Measurements from ENCODE around the gene EHBP1.

Gene EHBP1

DNA sequence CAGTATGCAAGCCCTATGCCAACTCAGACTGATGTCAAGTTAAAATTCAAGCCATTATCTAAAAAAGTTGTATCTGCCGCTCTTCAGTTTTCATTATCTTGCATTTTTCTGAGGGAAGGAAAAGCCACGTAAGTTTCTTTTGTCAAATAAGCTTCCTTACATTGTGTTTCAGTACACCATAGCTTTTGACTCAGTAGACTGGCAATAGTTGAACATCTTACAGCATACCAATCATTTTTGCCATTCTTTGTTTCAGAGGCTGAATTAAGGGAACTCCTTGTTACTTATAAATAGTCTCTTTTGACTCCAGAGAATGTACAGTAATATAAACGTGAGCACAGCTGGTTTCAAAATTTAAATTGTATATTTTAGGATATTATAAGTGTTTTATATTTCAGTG is 120.6 kb downstream of the EHBP1 start:
- no peak for DNase-seq

DNA sequence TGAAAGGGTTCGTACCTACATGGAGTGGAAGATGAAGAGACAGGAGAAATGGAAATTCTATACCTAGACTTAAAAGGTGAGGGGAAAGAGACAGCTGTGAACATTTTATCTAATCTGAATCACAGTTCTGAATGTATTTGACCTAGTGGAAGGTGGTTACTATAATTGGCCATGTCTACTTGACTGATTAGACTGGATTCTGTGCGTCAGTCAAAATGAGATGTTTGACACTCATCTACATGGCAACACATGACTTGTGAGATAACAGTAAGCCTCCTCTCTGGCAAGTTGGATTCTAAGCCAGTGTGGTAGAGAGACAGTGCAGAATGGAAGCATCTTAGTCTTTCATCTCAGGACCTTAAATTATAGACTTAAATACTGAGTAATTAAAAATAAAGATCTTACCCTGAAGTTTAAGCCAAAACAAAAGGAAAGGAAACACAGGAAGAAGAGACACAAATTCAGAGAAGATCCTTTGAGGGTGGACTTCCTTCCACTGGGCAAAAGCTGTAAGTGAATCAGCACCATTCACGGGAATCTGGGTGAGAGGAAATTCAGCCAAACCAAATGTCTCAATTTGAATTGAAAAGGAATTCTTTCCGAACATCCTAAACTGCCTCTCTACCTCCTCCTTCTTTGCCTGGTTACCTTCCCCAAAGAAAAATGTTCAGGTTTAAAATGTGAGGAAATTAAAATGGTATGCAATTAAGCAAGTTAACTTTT is 121.6 kb downstream of the EHBP1 start:
- no peak for DNase-seq

DNA sequence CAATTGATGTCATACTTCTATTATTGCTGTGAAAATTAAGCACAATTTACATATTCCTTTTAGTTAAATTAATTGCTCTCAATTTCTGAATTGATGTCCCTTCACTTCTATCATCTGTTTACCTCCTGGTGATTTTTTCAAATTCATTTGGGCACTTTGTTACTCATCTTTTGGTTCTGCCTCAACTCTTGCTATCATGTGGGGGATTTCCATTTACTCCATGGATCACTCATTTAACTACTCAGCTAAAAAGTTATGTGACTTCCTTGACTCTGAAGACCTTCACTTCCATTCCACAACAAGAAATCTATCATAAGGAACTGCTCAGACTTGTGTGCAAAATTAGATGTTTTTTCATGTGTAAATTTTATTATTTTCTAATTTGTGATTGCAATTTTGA is 126.2 kb downstream of the EHBP1 start:
- DNase-seq: no peak

DNA sequence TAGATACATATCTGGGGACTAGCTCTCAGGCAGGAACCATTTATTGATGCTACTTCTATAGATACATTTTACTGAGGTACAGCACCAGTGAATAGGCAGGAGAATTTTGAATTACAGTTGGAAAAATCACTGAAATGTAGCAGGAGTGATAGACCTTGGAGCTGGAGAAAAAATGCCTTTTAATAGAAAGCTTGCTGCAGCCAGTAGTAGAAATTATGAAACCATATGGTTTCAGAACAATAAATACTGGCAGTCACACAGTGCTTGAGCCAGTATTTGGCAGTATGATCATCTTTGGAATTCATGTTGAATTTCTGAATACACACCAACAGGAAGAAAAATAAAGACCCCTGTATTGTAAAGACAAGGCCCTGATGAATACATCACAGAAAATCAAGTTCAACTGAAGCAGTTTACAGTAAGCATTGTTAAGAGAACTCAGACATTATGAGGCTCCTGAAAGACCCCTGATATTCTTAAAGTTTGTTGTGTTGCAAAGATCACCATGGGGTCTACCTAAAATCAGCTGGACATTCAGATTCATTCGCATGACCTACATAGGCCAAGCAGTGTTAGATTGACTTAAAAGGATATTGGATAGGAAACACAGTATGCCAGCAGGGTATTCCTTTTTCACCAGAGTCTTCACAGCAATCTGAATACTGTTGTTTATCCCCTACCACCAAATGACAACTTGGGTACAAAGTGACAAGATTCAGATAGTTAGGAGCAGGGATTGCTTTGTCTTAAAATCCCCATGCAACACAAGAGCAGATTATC is 139.0 kb downstream of the EHBP1 start:
- DNase-seq: no peak

DNA sequence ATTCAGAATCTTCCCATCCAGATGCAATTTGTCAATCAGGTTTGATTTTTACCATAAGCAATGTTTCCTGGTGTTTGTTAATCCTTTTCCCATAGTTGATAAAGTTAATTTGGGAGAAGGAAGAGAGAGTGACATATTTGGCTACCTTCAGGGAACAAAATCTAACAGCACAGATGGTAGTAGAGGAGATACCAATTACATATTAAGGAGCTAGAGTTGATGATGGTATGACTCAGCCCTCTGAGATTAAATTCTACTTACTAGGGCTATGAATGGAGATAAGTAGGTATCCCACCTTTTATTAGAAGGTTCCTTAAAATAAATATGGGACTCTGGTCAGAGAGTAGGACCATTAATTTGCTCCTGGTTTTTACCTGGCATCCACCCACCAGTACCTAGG is 139.7 kb downstream of the EHBP1 start:
- no peak for DNase-seq

DNA sequence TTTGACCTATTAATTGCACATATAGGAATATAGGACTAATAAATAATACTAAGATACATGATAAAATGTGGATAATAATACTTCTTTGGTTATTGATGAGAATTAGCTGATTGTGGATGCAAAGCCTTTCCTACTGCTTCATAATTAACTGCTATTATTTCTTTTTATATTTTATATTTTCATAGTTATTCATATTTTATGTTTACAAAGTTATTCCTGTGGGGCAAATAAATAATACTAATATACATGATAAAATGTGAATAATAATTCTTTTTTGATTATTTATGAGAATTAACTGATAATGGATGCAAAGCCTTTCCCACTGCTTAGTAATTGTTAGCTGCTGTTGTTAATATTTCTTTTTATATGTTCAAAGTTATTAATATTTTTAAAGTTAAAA is 146.7 kb downstream of the EHBP1 start:
- no peak for DNase-seq

DNA sequence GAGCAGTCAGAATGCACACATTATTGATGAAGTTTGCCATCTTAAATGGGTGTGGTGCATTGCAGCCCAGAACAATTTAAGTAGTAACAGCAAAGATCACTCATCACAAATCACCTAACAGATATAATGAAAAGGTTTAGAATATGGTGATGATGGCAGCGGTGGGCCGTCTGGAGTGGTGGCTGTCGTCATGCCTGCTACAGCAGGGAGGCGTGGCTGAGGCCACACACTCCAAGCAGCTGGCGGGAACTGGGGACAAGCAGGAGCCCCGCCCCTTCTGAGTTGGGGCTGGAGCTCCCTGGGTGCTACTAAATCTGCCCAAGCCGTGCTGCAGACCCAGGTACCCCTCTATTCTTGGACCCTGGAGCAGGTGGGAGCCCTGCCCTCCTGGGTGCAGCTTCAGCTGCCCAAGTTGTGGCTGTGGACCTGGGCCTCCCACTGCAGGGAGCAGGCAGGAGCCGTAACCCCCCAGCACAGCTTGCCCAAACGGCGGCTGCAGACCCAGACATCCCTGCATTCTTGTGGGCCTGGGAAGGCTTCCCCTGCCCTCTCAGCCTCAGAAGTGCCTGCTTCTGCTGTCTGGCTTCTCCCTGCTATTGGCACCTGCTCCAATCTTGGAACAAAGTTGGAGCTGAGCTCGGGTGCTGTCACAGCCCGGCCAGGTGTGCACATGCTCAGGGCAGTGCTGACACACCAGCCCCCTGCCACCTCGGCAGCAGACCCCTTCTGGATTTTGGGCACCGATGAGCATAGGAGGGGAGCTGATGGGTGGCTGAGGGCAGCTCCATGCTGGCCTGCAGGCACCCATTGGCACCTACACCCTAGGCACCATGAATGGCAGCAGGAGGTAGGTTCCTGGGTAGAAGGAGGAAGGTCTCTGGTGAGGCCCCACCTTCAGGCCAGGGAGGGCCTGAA is 149.3 kb downstream of the EHBP1 start:
- no peak for DNase-seq

DNA sequence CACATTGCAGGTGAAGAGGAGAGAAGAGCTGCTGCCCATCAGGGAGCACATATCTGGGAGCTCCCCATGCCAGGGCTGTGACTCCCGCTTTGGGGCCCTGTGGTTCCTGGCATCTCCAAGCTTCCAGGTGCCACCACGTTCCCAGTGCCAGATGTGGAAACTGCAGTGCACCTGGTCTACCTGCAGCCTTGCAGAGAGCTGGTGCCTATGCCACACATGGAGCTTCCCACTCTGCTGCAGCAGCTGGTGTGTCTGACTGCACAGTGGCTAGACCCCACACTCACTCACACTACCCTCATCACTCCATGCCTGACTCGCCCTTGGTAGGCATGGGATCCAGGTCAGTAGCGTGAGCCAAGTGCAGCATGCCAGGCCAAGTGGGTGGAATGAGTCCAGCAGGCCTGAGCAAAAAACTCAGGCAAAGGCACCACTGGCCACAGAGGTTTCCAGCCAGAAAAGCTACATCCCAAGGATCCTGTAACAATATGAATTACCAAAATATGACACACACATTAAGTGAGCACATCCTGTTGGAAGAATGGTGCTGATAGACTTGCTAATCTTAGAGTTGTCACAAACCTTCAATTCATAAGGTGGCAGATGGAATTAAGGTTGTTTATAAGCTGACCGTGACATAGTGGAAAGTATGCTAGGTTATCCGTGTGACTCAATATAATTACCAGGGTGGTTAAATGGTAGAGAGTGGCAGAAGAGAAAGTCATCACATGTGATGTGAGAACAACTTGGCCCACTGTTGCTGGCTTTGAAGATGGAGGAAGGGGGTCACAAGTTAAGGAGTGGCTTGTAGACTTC is 150.9 kb downstream of the EHBP1 start:
- no peak for DNase-seq

DNA sequence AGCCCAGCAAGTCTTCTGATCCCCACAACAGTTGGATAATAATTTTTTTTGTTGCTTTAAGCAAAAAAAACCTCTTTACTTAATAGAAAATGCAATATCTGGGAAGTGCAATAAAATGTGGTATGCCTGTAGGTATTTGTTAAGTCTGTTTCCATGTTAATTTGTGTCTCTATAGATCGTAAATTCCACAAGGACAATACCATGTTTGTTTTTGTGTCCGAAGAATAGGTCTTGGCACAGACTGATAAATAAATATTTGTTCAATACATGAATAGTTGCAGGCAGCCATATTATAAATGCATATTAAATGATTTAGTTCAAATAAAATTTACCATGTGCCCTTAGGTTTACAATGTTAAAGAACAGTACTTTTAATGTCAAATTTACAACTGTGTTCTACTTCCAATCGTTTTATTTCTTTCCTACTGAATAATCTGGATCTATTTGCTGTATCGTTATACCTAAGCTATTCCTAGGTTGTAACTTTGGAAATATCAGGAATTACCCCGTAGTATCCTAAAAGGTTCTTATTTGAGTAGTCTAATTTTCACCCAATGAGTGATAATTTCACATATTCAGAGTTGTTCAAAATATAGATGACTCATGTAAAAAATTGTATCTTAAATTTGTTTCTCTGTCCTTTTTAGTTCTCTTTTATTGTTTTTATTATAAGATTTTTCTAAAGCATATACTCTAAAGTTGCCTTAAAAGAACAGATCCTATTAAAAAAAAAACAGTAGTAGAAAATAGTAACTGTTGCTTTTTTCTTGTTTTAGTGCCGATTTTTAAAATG is 151.8 kb downstream of the EHBP1 start:
- DNase-seq: no peak

DNA sequence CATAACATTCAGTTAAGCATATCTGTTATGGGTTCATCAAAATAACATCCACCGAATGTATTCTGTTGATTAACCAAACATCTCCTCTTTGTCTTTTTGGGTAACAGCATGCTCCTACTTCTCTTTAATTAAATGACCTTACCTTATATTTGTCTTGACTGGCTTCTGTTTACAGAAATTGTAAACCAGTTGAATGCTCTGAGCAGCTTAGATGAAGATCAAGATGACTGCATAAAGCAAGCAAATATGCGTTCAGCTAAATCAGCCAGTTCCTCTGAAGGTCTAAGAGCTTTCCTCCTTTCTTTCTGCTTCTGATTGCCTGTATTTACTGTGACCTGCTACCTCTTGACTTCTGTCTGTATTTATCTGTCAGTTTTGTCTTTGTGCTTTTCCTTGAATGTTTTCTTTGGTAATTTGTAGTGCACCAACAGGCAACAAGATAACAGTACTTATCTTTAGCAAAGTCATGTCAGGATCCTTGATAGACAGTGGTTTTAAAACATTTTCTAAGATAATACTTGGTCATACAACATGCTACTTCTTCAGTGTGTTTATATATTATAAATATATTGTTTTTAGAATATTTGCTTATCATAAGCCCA is 152.8 kb downstream of the EHBP1 start:
- DNase-seq: no peak

DNA sequence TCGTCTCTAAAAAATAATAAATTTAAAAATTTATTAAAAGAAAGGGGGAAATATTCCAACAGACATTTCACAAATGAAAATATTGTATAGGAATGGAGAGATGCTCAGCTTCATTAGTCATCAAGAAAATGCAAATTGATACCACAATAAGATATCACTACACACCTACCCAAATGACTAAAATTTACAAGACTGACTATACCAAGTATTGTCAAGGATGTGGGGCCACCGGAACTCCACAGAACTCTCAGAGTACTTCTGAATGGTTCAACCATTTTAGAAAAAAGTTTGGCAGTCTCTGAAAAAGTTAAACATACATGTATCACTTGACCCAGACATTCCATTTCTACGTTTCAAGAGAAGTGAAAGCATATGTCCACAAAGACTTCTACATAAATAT is 163.4 kb downstream of the EHBP1 start:
- no peak for DNase-seq

DNA sequence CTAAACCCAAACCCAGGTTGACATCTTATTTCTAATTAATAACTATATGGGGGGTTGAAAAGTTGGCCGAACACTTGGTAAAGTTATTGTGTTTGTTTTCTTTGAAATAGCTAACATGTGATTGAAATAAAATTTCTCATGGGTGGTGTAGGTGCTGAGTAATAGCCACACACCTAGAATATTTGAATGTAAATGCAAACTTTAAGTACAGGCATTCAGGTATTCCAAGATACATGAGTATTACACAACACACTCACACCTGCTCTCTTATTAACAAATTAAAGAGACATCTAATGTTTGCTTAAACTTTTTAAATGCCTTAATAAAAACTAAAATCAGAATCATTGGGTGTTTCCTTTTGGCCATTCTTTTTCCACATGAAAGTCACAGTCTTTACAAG is 165.5 kb downstream of the EHBP1 start:
- DNase-seq: no peak

DNA sequence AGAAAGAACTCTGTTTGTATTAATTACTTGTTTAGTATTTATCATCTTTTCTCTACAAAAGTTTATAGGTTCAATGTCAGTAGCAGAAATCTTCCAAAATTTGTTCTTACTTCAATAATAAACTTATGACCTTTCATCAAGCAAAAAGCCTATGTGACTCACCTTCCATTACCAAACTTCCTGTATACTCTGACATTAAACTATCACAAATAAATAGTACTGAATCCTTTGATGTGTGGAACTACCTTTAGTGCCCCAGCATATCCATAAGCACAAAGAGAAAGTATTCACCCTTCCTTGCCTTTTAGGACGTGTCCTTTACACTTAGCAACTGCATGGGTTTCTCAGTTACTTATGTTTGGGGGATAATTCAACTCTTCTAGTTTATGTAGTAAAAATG is 166.0 kb downstream of the EHBP1 start:
- DNase-seq: no peak

DNA sequence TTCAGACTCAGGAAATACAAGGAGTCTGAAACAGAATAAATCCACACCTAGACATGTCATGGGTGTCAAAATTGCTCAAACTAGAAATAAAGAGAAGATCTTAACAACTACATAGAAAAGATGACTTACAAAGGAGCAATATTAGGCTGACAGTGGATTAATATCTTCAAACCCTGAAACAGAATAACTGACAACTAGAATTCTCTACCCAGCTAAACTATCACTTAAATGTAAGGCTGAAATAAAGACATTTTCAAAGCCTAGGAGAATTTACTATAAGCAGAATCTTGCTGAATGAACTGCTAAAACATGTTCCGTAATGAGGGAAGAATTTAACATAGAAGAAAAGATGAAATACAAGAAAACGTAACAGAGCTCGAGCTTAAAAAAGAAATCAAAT is 168.1 kb downstream of the EHBP1 start:
- DNase-seq: no peak

DNA sequence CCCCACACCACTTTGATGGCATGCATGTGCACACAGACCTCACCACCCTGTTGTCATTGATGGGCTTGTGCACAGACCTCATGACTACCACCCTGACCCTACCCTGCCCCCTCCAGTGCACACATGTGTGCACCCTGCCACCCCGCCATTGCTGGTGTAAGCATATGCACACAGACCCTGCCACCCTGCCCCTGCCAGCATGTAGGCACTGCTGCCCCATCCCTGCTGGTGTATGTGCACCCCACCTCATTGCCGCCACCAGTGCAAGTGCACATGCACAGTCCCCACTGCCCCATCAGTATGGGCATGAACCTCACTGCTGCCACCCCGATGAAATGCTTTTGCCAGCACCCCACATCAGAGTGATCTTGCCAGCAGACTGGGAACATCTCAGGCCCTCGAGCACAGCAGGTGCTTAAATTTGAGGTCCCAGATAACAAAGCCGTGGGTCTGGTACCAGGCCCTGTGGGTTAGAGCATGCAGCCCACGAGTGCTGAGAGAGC is 169.4 kb downstream of the EHBP1 start:
- DNase-seq: no peak

DNA sequence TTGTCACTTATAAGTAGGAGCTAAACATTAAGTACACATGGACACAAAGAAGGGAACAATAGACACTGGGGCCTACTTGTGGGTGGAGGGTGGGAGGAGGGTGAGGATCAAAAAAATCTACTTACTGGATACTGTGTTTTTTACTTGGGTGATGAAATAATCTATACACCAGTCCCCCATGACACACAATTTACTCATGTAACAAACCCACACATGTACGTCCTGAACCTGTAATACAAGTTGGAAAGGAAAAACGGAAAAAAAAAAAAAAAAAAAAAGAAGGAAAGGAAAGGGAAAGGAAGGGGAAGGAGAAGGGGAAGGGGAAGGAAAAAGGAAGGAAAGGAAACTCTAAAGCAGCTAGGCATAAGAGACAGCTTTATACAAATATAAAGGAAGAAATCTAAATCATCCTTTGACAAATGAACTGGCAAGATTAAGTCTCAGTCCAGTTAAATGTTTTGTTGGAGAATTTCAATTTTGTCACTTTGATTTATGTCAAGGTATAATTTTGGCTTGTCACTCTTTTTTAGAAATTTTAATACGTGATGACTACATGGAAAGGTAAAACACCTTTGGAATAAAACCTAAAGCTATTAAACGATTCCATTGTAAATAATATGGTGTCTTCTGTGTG is 175.8 kb downstream of the EHBP1 start:
- no peak for DNase-seq

DNA sequence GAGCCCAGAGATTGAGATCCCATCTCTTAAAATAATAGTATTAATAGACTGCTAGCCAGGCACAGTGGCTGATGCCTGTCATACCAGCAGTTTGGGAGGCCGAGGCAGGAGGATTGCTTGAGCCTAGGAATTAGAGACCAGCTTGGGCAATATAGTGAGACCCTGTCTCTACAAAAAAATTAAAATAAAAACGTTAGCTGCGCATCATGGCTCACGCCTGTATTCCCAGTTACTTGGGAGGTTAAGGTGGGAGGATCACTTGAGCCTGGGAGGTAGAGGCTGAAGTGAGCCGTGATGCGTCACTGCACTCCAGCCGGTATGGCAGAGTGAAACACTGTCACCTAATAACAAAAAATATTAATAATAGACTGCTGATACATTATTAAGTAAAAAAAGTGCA is 178.1 kb downstream of the EHBP1 start:
- DNase-seq: no peak

DNA sequence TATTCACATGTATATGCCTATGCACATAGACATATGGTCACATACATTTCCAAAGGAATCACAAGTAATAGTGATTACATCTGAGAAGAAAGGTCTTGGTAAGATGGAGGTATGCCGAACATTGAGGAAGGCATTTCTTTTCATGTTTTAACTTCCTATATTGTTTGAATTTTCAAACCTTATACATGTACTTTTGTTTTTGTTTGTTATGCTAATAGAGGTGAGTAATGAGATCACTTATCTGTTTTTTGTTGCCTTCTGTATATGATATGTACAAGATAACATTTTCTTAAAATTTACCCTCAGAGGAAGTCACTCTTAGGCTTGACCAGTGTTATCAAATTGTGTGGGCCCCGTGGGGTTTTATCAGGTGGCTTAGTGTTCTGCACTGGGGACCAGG is 178.6 kb downstream of the EHBP1 start:
- no peak for DNase-seq

DNA sequence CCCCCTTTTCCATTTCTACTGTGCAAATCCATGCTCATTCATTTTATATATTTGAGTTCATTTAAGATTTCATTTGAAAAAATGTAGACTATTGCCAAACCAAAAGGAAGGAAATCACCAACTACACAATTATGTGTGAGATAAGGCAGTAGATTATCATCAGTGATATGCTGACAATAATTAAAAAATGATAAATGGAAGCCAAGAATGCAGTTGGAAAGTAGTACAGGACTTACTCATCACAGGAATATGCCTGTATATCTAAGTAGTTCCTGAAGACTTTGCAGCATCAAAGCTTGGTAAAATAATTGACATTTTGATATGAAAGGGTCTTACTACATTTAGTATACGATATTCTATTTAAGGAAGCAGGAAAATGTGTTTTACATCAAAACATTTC is 179.0 kb downstream of the EHBP1 start:
- no peak for DNase-seq

DNA sequence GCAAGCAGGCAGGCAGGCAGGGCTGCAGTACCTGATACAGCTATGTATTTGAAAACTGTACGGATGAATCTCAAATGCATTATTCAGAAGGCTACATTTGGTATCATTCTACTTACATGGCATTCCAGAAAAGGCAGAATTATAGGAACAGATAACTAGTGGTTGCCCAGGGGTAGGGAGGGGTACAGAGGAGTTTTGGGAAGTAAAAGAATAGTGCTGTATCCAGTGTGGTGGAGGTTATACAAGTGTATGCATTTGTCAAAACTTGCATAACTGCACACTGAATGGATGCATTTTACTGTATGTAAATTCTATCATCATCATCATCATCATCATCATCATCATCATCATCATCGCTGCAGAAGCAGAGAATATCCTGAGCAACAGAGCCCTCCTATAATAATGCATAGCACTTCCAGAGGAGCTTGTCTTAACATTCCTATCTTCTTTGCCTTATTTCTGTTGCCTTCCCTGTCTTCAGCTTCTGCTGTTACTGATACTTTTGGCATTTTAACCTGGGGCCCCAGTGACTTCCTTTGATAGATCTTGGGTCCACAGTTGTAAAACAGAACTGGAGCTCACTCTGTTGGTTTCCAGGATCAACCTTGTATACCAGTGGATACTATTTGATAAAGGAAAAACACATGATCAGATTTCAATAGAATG is 189.6 kb downstream of the EHBP1 start:
- no peak for DNase-seq
